Mesenteric fat pad (tissue), 1 donor: Measurements from ENCODE around the gene SPRTN. TPM values are rescaled to one million over a fixed set of nuclear protein-coding genes. Genes with fewer than 3 reads are reported as not detected.

Experiments used
- total RNA-seq: library from RNA; stranded (reverse); fragmentation: NEBNext Ultra II Directional; extraction: Animal tissue kit (Norgen Biotek cat#: 25700); gene quantifications from one replicate; pipeline ENCODE4 v1.2.1, GENCODE V29; 2021
- donor health status: DM: yes; HTN: yes; CAD: no.

Gene SPRTN
- total RNA-seq, 1 donor from 2014 or later: 8.5 TPM

Other genes with a start within 250 kb of the SPRTN start
- gene TRIM67, start 176.2 kb upstream of the SPRTN start, total RNA-seq: 0.22 TPM
- gene GNPAT, start 97.1 kb upstream of the SPRTN start, total RNA-seq: 32.9 TPM
- gene EXOC8, start 441 bp upstream of the SPRTN start, total RNA-seq: 14.6 TPM
- 32.3 TPM for gene EGLN1, start 84.0 kb downstream of the SPRTN start, total RNA-seq
- 36.6 TPM for gene TSNAX, start 190.4 kb downstream of the SPRTN start, total RNA-seq